HG03432 (cell line): ENCODE results near the gene SOX21.

Source experiments
- ATAC-seq: cut with Tn5 transposase; IDR thresholded peaks from one replicate; pipeline ENCODE4 v1.9.1; 2021; ENCODE audit warnings: mild to moderate bottlenecking, moderate library complexity; ENCODE audit not compliant: unreplicated experiment

SOX21 gene

DNA sequence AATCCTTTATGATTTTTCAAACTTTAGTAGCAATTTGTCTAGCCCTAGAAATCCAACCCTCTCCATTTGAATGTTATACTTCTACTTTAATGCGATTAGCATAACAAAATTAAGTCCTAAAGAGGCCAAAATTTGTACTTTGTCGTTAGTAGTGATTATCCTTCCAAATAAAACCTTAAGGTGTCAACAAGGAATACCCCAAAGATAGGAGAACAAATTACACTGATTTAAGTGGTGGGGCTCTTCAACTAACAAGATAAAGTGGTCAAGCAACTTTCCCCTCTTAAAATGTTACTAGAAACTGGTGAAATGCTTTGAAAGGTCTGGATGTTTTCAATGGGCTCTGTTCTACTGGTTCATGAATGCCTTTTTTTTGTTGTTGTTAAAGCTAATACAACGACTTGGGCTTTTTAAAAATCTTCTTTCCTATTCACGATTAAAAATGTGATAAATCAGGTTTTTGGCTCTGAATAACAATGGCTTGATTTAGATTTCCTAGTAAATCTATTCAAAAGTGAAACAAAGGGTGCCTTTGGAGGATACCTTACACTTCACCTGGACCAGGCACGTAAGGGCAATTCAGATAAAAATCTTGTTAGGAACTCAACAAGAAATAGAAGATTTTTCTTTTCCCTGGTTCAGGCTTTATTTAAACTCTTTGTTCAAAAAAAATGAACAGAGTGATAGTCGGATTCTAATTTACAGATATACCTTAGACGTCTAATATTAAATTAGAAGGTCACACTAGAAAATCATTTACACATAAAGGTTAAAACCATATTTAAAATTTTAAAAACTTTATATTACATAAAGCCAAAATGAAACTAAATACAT is 3.1 kb downstream of the SOX21 start:
- no peak for ATAC-seq

DNA sequence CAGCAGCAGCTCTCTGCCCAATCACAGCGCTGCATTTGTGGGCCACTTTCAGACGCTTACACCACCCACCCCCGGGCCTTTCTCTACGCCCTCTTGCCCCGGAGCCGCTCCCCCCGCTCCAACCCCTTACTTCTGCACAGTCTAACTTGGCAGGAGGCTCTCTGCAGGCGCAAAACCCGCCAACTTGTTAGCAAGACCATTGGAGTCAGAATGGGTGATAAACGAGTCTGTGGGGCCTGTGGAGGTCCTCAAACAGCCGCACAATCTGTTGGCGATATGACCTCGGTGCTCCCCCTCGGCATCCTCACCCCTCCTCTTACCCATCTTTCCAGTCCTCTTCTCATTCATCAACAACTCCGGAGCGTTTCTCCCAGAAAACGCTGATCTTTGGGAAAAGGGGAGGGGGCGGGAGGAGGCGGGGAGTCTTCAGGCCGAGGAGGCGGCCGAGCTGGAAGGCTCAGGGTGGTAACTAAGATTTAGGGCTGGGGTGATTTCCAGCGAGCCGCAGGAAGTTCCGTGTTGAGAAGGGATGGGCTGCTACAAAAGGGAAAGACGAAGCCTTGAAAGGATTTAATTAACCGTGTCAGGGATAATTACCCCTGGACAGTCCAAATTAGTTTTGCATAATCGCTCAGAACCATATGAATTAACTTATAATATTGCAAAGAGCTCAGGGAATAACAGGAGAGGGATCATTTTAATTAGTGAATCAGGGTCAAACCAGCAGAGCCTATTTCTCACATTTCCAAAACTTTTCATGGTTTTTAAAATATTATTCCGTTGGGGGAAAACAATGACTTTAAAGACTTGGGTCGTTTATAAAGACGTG is 4.1 kb downstream of the SOX21 start:
- no peak for ATAC-seq

GRCh38 chr13:94707400-94708021 is 4.8 kb downstream of the SOX21 start:
- no peak for ATAC-seq

- no peak for ATAC-seq
Measured at GRCh38 chr13:94706843-94707399, 5.4 kb downstream of the SOX21 start.

- ATAC-seq: no peak
Measured at GRCh38 chr13:94706101-94706842, 6.1 kb downstream of the SOX21 start.

- ATAC-seq: no peak
Measured at GRCh38 chr13:94705081-94706030, 7.0 kb downstream of the SOX21 start.

DNA sequence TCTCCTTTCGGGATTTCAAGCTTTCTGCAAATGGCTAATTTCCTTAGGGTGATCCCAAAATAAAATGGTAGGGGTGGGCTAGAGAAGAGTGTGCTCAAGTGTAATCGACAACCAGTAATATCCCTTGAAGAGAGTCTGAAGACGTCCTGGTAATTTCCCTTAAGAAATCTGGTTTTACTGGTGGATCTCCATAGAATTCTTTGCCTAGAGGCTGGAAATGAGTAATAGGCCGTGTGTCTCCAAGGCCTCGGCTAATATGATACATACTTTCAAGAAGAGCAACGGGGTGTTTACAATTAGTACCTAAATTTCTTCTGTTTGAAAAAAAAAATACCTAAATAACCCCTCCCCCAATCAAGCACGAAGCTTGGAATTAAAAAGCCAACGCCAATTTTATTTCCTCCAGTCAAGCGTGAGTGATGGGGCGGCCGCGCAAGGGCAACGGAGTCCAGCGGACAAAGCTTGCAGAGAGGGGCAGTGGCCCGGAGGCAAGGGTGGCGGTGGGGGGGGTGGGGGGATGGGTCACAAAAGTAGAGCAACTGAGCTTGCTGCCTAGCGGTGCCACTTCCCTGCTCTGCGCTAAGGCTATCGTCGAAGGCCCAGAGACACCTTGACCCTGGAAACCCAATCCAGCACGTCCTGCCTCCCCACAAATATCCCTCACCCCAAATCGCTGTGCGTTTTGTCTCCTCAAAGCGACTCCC is 7.8 kb downstream of the SOX21 start:
- no peak for ATAC-seq

DNA sequence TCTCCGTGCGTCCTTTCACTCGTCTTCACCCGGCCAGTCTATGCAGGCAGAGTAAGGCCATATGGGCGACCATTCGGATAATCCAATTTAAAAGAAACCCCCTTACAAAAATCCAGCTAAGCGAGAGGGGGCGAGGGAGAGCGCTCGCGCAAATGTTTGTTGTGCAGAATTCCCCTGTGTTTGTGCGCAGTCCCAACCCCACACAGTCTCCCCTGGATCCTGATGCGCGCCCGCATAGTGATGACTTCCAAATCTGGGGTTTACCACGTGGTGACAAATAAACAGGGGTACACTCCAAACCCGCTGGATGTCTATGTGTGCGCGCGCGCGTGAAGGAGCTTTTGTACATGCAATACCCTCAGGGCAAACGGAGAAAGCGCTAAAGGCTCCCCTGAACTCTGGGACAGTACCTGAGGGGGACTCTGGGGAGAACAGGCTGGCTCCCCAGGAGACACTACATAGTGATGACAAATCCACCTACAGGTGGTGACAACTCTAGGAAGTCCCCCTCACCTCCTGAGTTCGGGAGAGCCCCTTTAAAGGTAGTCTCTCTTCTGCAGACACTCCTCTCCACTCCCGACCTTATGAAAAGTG is 8.5 kb downstream of the SOX21 start:
- ATAC-seq: no peak

GRCh38 chr13:94703271-94703670 is 9.1 kb downstream of the SOX21 start:
- ATAC-seq: no peak

- ATAC-seq: no peak
Measured at GRCh38 chr13:94702181-94703041, 9.9 kb downstream of the SOX21 start.

DNA sequence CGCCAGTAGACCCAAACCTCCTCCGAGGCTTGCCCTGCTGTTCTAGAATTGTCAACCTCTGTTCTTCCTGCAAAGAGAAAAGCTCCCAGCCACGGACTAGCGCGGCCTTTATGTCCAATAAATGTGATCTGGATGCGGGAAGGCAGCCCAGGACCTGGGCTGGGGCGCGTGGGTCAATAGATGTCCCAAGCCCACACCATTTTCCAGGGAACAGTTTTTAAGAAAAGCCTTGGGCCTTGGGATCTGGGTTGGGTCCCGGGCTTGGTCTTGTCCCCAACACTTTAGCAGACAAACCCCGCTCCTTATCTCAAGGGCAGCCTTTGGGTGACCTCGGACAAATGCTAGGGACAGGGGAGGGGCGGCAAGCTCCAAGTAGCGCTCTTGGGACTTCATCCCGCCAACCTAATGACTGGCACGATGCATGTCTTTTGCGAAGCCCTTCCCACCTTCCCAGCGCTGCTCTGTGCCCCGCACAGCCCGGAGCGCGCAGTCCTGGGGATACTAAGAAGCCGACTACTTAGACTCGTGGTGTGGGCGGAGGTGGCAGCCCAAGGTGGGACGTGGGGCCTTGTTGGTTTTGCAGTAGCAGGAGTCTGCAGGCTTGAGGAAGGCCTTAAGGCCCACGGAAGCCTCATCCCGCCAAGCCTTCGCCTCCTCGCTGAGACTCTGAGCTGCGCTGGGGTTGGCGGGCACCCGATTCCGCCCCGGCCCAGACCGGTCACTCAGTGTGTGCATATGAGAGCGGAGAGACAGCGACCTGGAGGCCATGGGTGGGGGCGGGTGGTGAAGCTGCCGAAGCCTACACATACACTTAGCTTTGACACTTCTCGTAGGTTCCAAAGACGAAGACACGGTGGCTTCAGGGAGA is 10.8 kb downstream of the SOX21 start:
- ATAC-seq: no peak

- ATAC-seq: no peak
Measured at GRCh38 chr13:94700536-94700935, 11.8 kb downstream of the SOX21 start.

DNA sequence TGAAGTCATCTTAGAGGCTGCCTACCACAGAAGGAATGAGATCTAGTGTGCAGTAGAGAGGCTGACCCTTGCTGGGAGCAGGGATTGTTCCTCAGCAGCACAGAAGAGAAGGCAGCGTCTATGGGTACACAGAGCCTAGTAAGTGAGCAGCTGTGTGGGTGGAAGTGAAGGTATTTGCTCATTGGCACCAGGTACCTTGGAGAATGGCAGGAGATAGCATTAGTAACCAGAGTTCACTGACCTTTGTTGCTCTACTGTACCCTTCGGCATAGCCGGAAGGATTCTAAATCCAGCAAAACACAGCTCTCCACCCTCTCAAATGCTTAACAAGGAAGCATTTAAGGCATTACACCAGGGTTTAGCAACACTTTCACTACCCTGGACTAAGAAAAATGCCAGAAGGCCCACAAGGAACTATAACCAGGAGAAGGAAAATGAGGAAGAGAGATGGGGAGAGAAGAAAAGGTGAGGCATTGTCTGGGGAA is 12.3 kb downstream of the SOX21 start:
- no peak for ATAC-seq

- ATAC-seq: no peak
Measured at GRCh38 chr13:94696171-94696570, 16.2 kb downstream of the SOX21 start.

DNA sequence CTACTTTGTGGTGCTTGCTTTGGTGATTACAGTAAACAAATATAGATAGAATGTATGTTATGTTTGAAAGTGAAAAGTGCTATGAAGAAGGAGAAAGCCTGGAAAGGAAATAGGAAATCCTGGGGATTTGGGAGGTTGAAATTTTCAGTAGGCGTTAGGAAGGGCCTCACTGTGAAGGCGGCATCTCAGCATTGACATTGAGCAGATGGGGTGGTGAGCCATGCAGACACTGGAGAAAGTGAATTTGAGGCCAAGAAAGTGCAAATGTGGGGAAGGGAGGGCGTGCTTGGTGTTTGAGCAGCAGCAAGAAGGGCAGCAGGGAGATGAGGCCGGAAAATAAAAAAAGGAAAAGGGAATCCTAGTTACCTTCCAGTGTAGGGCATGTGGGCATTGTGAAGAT is 20.3 kb downstream of the SOX21 start:
- ATAC-seq: no peak

GRCh38 chr13:94683409-94683808 is 28.9 kb downstream of the SOX21 start:
- ATAC-seq: no peak
